Activated CD8-positive, alpha-beta memory T cell treated with anti-CD3 and anti-CD28 coated beads, Interleukin-2, amount 50 U/mL, for 4 hours (primary cell): Measurements from ENCODE around the gene PTPRN2.

Source experiments
- DNase-seq: peaks from one replicate; pipeline ENCODE4 v3.0.0-alpha.2; 2020

Gene PTPRN2

DNA sequence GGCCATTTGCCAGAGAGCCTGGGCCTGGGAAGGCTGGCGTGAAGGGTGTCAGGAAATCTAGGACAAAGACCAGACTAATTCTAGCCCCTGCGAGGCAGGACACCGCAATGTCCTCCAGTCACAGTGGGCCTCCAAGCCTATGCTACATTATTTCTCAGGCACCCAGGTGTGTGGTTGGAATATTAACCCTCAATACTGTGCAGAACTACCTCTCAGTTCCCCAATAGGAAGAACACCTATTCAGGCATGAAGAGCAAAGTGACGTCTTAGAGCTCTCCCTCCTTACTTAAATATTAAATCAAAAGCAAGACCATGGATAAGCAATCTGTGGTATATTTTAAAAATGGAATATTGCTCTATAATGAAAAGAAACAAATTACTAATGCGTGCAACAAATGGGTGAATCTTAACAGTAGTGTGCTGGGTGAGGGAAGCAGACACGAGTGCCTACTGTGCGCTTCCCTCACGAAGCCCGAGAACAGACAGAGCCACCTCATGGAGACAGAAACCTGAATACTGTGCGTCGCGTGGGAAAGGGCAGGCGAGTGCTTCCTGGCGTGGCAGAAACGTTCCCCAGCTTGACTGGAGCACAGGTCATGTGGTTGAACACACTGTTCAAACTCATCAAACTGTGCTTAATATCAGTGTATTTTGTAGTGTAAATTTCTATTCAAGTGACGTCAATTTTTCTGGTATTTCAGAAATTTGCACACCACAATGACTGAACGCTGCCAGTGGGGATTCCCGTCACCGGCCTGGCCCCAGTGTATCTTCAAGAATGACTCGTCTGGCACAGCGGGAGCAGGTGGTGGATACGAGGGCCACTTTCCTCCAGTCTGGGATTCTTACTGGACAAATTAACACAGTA is 15.5 kb upstream of the PTPRN2 start:
- DNase-seq = no peak

DNA sequence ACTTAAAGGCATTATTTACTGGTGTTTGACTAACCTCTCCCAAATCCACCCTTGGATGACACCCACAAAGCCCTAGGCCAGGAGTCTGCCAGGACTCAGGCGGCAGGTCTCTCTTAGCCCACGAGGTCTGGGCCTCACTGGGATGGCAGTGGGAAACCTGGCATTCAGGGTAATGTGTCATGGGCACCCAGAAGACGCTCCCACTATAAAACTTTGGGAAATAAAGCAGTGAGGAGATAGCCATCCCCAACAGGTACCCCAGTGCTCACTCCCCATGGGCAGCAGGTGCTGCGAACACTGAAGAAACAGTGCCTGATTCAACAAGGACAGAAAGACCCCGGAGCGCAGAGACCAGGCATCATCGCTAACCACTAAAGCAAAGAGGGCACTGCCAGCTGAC is 14.4 kb upstream of the PTPRN2 start:
- no peak for DNase-seq

DNA sequence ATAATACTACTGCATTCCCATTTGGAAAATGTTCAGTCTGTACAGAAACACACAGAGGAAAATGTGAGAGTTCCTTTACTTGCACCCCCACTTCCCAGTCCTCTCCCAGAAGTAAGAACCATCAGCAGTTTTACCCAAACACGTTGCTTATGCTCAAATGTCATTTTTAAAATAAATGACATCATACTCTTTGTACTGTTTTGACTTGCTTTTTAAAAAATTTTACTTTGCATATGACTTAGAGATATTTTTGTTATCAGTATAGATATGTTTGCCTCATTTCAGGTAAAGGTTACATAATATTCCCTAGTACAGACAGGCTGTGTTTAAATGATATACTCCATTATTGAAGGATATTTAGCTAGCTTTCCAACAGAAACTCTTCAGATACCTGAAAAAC is 13.5 kb upstream of the PTPRN2 start:
- no peak for DNase-seq

DNA sequence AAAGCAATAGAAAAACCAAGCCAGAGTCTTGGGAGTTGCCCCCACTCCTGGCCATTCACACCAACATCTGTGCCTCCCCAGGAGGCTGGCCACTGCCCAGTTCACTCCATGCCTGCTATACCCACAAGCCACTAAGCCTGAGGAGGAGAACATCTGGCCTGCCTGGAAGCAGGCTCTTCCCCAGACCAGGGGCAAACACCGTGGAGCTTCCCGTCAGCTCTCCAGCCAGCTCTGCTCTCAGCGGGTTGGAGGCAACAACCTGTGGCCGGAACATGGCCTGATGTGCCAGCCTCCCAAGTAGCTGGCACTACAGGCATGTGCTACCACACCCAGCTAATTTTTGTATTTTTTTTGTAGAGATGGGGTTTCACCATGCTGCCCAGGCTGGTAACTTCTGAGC is 9.1 kb upstream of the PTPRN2 start:
- DNase-seq = no peak

DNA sequence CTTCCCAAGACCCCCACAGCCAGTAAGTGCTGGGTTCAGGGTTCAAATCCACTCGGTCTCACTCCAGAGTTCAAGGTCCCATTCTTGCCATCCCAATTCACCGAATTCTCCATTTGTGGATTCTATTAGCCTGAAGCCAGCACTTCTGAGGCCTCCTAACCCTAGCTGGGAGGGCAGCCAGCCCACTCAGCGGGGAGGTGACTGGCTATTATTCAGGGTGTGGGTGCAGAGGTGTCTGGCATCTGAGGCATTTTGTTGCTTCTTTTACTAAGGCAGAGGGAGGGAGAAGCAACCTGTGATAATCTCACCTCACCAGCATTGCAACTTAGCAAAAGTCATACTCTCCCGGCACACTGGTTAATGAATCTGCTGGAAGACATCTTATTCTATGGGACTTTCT is 8.7 kb upstream of the PTPRN2 start:
- no peak for DNase-seq

DNA sequence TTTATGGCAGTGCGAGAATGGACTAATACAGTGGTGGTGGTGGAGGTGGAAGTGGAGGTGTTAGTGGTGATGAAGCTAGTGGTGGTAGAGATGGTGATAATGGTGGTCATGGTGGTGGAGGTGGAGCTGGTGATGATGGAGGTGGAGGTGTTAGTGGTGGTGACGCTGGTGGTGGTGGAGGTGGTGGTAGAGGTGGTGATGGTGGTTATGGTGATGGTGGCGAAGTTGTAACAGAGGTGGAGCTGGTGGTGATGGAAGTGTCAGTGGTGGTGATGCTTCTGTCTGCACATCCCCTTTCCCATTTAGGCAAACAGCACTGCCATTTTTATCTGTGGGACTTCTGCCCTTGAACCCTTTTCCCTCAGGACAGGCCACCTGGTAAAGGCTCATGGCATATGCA is 7.4 kb upstream of the PTPRN2 start:
- no peak for DNase-seq

DNA sequence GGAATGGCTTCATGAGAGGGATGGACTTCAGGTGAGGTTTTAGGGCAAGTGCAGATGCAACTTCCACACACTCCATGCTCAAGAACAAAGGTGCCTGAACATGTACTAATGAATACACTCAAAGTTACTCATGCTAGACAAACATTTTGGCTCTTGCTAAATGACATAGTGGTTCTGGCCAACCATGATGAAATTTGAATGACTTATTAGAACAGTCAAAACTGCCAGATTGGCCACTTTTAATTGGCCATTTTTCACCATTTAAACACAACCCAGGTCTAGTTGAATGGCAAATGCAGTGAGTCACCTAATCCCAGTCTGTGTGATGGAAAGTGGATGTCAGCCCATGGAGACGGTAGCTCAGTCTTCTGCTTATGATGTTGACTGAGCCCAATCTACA is 4.9 kb upstream of the PTPRN2 start:
- DNase-seq = no peak

DNA sequence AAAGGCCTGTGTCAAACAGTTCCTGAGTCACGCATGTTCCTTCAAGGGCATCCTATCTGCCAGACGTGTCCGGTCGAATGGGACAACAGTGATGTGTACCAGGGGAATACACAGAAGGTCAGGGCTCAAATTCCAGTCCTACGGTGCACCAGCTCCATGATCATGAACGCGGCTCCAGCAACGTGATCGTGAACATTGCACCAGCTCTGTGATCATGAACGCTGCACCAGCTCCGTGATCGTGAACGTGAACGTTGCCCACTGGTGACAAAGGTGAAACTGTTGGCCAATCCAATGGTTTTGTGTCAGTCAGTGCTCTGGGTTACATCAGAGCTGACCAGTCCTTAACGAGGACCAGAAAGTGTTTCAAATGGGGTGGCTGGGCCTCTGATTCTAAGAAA is 4.3 kb upstream of the PTPRN2 start:
- DNase-seq = no peak

DNA sequence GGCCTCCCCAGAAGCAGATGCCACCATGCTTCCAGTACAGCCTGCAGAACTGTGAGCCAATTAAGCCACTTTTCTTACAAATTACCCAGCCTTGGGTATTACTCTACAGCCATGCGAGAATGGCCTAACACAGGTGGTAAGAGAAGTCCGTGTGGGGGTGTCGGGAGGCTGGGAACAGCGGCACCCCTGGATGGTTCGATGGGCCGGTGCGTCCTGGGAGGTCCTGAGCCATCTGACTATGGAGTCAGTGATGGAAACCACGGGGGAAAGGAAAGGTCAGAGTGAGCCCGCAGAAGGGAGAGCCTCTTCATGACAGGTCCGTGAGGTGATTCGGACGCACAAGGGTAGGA is 2.5 kb upstream of the PTPRN2 start:
- DNase-seq = no peak

DNA sequence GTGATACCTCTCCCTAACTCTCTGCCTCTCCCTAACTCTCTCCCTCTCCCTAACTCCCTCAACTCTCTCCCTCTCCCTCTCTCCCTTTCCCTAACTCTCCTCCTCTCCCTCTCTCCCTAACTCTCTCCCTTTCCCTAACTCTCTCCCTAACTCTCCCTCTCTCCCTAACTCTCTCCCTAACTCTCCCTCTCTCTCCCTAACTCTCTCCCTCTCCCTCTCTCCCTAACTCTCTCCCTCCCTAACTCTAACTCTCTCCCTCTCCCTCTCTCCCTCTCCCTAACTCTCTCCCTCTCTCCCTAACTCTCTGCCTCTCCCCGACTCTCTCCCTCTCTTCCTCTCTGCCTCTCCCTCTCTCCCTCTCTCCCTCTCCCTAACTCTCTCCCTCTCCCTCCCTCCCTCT is 2.0 kb upstream of the PTPRN2 start:
- DNase-seq = no peak

DNA sequence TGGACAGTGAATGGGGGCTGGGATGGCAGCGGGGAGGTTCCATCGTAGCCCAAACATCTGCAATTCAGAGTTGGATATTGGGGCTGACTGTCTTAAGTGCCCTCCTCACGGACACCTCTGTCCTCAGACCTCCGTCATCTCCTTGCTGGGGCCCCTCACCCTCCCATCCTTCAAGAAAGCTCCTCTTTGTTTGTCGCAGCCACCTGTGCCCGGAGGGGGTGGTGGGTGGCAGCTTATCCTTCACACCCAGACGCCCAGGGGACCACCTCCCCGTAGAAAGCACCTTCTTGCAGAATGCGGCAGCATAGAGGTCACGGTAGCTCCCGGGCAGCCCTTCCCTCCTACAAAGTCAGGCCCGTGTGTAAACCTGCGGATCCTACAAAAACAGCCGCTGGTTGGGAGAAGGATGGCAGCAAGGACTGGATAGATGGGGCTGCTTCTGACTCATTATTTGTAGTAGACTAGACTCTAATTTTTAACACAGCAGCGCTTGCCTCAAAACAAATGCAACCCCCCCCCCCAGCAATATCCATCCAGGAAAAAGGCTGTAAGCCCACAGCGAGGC is 1.3 kb upstream of the PTPRN2 start:
- DNase-seq = no peak

DNA sequence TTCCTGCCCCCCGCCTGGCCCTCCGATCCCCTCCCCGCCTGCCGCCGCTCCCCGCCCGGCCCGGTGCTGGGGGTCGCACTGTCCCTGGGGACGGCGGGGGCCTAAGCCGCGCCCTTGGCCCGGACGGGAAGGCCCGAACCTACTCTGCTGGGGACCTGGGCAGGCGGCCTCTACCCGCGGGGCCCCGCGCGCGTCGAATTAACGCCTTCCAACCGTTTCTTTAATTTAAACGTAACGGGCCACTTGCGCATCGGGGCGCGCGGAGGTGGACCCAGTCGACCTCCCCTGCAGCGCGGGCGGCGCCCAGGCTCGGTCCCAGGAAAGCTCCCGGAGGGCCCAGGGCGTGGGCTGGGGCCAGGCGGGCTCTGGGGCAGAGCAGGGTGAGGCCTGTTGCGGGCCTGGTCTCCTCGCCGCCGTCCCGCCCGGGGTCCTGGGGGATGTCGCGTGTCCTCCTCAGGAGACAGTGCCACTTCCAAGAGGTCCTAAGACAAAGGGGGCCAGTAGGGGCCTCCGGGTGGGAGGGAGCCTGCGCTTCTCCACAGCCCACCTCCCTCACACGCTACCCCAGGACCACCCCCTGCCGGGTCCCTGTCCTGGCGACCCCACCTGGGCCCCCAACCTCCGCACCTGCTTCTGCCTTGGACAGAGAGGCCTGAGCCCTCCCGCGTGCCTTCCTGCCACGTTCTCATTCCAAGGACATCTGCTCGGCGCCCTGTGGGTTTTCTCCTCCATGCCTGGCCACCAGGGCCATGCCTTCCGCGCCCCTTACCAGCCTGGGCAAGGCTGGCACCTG is 658 bp upstream of the PTPRN2 start:
- no peak for DNase-seq

DNA sequence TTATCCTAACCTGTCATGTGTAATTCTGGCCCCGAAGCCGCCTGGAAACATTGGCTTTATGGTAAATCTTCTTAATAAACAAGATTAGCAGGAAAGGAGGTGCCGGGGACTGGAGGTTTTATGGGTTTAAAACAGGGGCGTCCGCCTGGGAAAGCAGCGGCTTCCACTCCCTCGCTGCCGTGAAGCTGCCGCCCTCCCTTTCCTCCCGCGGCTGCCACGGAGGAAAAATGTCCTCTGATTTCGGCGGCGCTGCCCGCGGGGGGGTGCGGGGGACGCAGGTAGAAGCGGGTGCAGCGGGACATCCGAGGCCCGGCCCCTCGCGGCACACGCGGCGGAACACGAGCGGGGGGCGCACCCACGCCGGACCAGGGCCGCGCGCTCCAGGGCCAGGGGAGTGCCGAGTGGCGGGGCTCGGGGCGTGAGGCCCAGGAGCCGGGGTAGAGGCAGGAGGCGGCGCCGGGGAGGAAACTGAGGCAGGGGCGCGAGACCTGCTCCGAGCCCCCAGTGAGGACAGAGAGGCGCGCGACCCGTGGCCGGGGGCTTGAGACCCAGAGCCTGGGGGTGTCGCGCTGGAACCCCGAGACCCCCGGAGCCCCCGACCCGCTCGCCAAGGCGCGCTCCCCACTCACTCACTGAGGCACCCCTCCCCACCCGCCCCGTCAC is 993 bp downstream of the PTPRN2 start:
- DNase-seq = no peak

DNA sequence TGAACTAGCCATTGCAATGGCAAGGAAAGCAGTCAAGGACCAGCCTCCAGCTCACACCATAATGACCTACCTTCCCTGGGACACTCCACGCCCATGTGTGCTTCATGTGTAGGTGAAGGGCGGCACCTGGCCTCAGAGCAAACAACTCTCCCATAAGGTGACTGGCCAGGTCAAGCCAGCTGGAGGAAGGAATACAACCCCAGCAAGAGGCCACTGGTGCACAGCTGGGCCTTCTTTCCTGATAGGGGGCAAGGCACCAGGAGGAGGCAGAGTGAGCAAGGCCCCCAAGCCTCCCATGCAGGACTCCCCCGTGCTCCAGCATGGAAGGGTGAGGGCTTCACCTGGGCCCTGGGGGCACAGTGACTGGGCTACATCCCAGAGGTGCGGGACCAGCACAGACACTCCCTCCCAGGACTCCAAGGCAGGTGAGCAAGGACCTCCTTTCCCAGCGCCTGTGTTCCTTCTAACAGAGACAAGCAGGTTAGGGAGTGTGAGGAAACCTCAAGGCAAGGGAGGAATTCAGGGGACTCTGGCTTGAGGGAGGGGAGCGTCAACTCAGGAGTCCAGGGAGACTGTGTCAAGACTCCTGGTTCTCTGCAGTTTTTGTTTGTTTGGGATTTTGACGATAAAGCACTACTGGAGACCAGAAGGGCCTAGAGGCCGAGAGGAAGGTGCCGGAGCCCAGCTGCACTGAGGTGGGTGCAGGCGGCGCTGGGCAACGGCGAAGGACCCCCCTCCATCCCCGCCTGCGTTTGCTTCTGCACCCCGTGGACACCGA is 1.7 kb downstream of the PTPRN2 start:
- DNase-seq = no peak

DNA sequence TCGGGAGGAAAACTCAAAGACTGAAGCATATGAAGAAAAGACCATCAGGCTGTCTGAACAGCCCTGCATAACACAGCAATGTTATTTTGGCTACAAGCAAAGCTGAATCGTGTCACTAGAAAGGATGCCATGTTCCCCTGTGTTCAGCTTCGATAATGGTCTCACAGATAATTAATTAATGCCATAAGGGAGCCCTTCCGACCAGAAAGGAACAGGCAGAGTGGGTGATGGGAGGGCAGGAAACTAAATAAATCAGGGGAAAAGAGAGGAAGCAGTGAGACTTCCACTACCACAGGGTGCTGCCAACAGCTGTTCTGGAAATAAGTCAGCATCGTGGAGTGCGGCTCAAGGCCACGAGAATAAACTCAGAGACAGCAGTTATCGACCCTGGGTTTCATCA is 3.2 kb downstream of the PTPRN2 start:
- DNase-seq = no peak

DNA sequence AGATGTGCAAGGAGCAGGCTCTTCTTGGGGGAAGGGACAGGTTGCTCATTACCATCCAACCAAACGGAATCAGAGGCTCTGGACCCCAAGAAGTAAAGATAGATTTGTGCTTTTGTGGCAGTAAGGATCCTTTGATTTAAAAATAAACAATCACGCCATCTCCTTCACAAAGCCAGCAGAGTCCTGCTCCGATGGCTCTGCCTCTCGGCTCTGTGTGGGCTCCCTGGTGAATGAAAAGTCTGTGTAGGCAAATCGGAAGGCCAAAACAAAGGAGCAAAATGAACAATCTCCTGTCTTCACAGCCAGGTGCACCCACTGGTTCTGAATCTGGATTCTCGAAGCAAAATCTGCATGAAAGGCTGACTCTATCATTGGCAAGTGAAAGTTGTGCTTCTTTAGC is 3.8 kb downstream of the PTPRN2 start:
- no peak for DNase-seq

DNA sequence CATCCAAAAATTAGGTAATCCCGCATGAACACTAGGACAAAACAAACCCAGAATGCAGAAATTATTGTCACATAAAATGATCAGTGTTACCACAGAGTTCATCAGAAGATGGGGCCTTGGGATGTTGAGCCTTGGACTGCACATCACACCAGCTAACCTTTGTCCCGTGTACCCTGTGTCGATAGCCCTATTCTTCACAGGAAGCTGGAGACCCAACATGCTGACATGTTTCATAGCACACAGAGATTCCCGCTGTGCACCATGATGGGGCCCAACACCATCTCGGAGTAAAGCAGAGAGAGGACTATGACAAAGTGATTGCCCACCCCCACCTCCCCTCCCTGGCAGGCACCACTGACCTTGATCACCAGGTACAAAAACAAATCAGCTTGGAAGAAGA is 4.5 kb downstream of the PTPRN2 start:
- no peak for DNase-seq

DNA sequence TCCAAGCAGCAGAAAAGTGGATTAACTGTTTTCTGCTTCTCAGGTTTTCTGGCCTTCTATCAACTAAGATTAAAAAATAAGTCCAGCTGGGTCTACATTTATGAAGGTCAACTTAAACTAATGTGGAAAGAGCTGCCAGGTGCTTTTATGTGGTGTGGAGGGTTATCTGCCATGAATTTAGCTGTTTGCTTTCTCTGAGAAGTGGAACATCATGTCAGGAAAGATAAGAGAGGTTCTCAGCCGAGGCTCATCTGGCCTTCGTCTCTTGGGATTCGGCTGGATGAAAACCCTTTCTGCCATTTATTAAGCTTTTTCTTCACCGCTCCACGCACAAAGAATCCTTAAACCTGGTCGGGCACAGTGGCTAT is 5.5 kb downstream of the PTPRN2 start:
- DNase-seq = no peak

DNA sequence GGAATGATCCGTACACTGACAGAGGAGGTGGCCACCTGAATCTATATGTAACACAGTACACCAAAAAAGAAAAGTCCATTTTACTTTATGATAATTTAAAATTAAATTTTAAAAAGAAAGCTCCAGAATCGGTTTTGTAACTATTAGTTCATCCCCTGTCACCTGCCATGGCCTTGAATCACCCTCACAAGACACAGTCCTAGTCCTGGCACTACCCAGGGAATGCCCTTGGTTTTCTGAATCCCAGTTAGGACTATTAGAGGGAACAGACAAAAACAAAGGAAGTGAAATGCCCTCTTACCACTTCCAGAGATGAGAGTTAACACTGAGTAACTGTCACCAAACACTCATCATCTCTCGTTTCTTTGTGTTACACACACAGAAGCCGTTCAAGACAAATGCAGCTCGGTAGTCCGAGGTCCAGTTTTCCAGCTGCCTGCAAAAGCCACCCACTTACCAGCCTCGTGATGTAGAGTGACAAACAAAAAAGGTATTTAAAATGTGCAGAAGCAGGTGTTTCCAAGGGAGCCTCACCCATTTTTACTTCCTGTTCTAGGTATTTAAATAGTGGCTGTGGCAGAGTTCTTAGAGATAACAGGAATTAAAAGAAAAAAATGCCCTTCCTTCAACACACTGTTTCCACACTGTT is 6.1 kb downstream of the PTPRN2 start:
- no peak for DNase-seq

DNA sequence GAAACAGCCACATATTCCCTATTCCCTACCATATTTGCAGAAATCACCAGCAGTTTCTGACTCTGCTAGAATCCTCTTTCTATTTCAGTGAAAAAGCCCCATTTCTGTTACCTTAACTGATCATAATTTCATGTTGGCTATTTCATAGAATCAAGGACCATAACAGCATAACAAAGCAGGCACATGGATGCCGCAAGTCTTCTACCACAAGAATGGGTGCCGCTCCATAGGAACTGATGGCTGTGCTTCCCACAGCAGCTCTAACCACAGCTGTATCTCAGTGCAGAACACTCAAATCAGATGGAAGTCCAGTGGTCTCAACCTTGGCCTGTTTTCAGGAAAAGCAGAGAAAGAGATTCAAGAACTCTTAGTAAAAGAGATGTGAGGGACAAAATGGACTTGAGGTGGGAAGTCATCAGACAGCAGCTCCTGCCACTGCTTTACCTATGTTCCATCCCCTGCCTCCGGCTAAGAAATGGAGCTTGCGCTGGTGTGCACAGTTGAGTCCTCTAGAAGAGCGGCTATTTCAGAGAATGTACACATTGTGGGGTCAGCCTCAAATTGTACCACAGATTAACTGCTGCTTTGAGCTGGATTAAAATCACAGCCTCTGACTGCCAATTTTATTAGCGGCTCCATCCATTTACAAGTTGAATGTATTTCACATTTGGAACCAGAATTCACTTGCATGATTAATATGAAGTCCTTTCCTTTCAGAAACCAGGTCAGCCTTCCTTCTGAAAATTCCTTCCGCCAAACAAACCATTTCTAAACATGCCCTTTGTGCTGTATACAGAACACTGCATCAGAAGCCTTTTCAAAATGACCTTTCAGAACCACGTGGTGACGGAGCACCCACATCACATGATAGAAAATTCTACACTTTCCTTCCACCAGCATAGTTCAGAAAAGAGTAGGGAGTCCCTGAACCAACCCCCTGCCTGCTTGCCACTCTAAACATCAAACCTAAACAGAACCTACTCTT is 7.7 kb downstream of the PTPRN2 start:
- no peak for DNase-seq
